ENCODE results near the gene TTC4. TPM values are rescaled to one million over a fixed set of nuclear protein-coding genes. Genes with fewer than 3 reads are reported as not detected.

The TTC4 gene
- total RNA-seq, 1 experiment from 2014 or later, result 30.8 TPM

DNA sequence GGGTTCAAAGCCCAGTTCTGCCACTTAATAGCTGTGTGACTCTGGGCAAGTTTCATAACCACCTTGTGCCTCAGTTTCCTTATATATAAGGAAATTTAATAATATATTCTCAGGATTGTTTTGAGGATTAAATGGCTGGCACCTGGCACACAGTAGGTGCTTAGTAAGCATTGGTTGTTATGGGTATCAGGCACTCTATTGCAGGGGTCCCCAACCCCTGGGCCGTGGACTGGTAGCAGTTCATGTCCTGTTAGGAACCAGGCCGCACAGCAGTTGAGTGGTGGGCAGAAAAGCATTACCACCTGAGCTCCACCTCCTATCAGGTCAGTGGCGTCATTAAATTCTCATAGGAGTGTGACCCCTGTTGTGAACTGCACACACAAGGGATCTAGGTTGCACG lies 30.2 kb downstream of the TTC4 start:
- TF ChIP-seq, protein P1, sequence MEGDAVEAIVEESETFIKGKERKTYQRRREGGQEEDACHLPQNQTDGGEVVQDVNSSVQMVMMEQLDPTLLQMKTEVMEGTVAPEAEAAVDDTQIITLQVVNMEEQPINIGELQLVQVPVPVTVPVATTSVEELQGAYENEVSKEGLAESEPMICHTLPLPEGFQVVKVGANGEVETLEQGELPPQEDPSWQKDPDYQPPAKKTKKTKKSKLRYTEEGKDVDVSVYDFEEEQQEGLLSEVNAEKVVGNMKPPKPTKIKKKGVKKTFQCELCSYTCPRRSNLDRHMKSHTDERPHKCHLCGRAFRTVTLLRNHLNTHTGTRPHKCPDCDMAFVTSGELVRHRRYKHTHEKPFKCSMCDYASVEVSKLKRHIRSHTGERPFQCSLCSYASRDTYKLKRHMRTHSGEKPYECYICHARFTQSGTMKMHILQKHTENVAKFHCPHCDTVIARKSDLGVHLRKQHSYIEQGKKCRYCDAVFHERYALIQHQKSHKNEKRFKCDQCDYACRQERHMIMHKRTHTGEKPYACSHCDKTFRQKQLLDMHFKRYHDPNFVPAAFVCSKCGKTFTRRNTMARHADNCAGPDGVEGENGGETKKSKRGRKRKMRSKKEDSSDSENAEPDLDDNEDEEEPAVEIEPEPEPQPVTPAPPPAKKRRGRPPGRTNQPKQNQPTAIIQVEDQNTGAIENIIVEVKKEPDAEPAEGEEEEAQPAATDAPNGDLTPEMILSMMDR (conservative IDR thresholded peaks at IDR 0.05), result no peak
- Histone ChIP-seq H4K91ac (ENCODE audit: insufficient read length, low read depth, low read length) (no peak overlapping the region), H3K14ac (ENCODE audit: insufficient read depth, low read length) (no peak overlapping the region), H4K20me1 (ENCODE audit: control insufficient read depth, insufficient read depth, insufficient read length) (no peaks in the 10 kb centered on the region), H3K79me2 (ENCODE audit: insufficient read depth, low read length) (no peaks in the 10 kb centered on the region), H2BK12ac (ENCODE audit: insufficient read length, low read depth, low read length) (no peak overlapping the region), H3K9ac (ENCODE audit: extremely low read depth, insufficient read length, low read length) (no peak overlapping the region), H3K27ac (ENCODE audit: insufficient read length, low read depth, low read length) (no peak overlapping the region), H3T11ph (ENCODE audit: low read length) (no peak overlapping the region), H3K79me1 (ENCODE audit: insufficient read depth, low read depth, low read length, poor library complexity, severe bottlenecking) (no peaks in the 10 kb centered on the region), H3K23me2 (ENCODE audit: insufficient read length, low read depth, low read length, poor library complexity, severe bottlenecking) (no peaks in the 10 kb centered on the region), H3K18ac (ENCODE audit: insufficient read length, low read depth, low read length) (no peak overlapping the region), H3K4me1 (ENCODE audit: insufficient read depth, low read length) (no peaks in the 10 kb centered on the region), H2AK5ac (ENCODE audit: insufficient read length, low read length) (no peak overlapping the region), H2BK120ac (ENCODE audit: low read depth, low read length, poor library complexity, severe bottlenecking) (no peak overlapping the region), H3K27me3 (ENCODE audit: insufficient read depth, low read length) (no peaks in the 10 kb centered on the region), H4K8ac (replicated peaks; ENCODE audit: insufficient read length, low read depth, low read length) (no peak overlapping the region), H2BK20ac (ENCODE audit: low read depth, low read length, poor library complexity, severe bottlenecking) (no peak overlapping the region), H4K5ac (ENCODE audit: insufficient read length, low read depth, low read length) (no peak overlapping the region), H3K23ac (ENCODE audit: insufficient read length, low read depth, low read length) (no peak overlapping the region), H3K4ac (ENCODE audit: low read depth, low read length) (no peak overlapping the region), H3K4me2 (ENCODE audit: insufficient read depth, insufficient read length, low read length) (no peak overlapping the region), H2BK5ac (ENCODE audit: insufficient read length, low read length) (no peak overlapping the region), H2AFZ (ENCODE audit: low read length) (no peak overlapping the region), H3K56ac (ENCODE audit: insufficient read length, low read depth, low read length) (no peak overlapping the region), H3K9me3 (ENCODE audit: control insufficient read depth, low read depth, low read length) (no peaks in the 10 kb centered on the region), H2BK15ac (ENCODE audit: low read depth, low read length) (no peak overlapping the region)
- Mint-ChIP-seq H3K27ac (no peak overlapping the region), H3K27me3 (ENCODE audit: low read depth) (peaks cover 2% of the 10 kb centered on the region; the same call in 1 of the 2 replicates), H3K9me3 (peaks cover 0 to 3% of the 10 kb centered on the region in 2 experiments; a peak in 2 of 5 replicates), H3K36me3 (ENCODE audit: insufficient read depth in 1 of 3, low read depth in 3 of 3) (peaks cover 9 to 25% (median 14%) of the 10 kb centered on the region in 3 experiments; a peak in 6 of 7 replicates), H3K4me1 (peaks cover 0 to 6% of the 10 kb centered on the region in 2 experiments; a peak in 2 of 4 replicates), H3K4me3 (no peak overlapping the region)
- no CpG with 5 or more reads among the region's 4 CpGs for WGBS (ENCODE audit: extremely low coverage, insufficient read length, low lambda C conversion rate)
- no peak for DNase-seq
